NT2/D1 (cell line): ENCODE results near the gene FADD.

Experiments
- SUZ12 ChIP-seq: IDR thresholded peaks from 2 replicates; pipeline ENCODE4 v1.6.1; 2011; ENCODE audit not compliant: insufficient read length, insufficient read depth; ENCODE audit errors: extremely low read depth
- ZNF274 ChIP-seq: IDR thresholded peaks from 2 replicates; pipeline ENCODE4 v1.6.1; 2011; ENCODE audit warnings: mild to moderate bottlenecking, low read depth, low read length

DNA sequence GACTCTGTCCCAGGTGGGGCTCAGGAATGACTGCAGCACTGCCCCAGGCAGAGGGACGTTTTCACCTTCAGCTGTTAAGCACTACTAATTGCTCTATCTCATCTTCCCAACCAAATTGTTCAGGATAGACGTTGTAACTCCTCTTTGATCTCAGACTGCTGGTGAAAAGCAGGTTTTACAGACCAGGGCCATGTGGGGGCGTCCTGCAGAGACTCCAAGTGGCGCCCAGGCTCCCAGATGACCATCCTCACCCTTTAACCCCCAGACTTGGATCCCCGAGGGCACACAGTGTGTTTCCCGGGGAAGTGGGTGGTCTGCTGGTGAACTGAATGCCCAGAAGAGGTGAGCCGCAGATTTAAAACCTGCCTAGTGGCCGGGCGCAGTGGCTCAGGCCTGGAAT is 23.9 kb downstream of the FADD start:
- no peak for TF ChIP-seq SUZ12
- no peak for TF ChIP-seq ZNF274
